Glutamatergic neuron (in vitro differentiated cells): ENCODE results near the gene NEO1. TPM values are rescaled to one million over a fixed set of nuclear protein-coding genes. Genes with fewer than 3 reads are reported as not detected.

Source experiments
- DNase-seq: peaks from one replicate; pipeline ENCODE4 v3.0.0; 2022
- H3K27ac Mint-ChIP-seq: one replicate; pipeline ENCODE4 v1.8.0; 2020; ENCODE audit warnings: mild to moderate bottlenecking, mixed read lengths, inconsistent platforms; ENCODE audit not compliant: unreplicated experiment
- H3K27me3 Mint-ChIP-seq: one replicate; pipeline ENCODE4 v1.8.0; 2020; ENCODE audit warnings: mild to moderate bottlenecking, moderate library complexity, mixed read lengths, inconsistent platforms; ENCODE audit not compliant: unreplicated experiment
- H3K36me3 Mint-ChIP-seq: one replicate; pipeline ENCODE4 v1.8.0; 2020; ENCODE audit warnings: mild to moderate bottlenecking, mixed read lengths, inconsistent platforms; ENCODE audit not compliant: unreplicated experiment
- H3K4me1 Mint-ChIP-seq: one replicate; pipeline ENCODE4 v1.8.0; 2020; ENCODE audit warnings: mild to moderate bottlenecking, low read depth, mixed read lengths, inconsistent platforms; ENCODE audit not compliant: unreplicated experiment
- H3K4me3 Mint-ChIP-seq: one replicate; pipeline ENCODE4 v1.8.0; 2020; ENCODE audit warnings: mild to moderate bottlenecking, mixed read lengths, inconsistent platforms; ENCODE audit not compliant: unreplicated experiment
- H3K9me3 Mint-ChIP-seq: one replicate; pipeline ENCODE4 v1.8.0; 2020; ENCODE audit warnings: mild to moderate bottlenecking, moderate library complexity, mixed read lengths, inconsistent platforms; ENCODE audit not compliant: unreplicated experiment
- total RNA-seq: library from RNA; stranded (reverse); fragmentation: NEBNext Ultra II Directional; extraction: Animal tissue kit (Norgen Biotek cat#: 25700); gene quantifications from one replicate; pipeline ENCODE4 v1.2.1, GENCODE V29; 2021; ENCODE audit not compliant: unreplicated experiment
- TF ChIP-seq, protein P1 (sequence below): fragments of 200-600 bp; sonication (generic); IDR thresholded peaks from one replicate; pipeline ENCODE4 v1.5.0; 2021; ENCODE audit not compliant: partially characterized antibody, unreplicated experiment

Gene NEO1
- total RNA-seq, 1 donor from 2014 or later: 157 TPM

DNA sequence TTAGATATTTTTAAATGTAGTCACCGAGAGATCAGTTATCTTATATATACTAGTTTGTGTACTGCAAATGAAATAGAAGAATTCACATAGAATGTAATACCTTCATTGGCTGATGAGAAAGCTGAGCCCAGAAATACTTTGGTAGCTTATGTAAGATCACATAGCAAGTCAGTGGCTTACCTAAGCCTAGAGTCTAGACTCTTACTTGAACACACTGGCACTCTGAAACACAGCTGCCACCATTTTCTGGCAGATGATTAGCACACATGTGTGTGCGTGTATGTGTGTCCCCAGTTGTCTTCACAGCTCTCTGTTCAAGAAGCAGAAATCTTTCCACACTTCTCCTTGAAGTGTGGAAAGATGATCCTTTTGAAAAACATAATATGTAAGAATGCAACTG is 124.3 kb downstream of the NEO1 start:
- H3K4me1 Mint-ChIP-seq: peaks cover 11% of the 10 kb centered on the region
- DNase-seq: no peak
- H3K27me3 Mint-ChIP-seq: no peaks in the 10 kb centered on the region
- peaks cover 16% of the 10 kb centered on the region for H3K36me3 Mint-ChIP-seq
- peaks cover 3% of the 10 kb centered on the region for H3K9me3 Mint-ChIP-seq
- TF ChIP-seq, protein P1, sequence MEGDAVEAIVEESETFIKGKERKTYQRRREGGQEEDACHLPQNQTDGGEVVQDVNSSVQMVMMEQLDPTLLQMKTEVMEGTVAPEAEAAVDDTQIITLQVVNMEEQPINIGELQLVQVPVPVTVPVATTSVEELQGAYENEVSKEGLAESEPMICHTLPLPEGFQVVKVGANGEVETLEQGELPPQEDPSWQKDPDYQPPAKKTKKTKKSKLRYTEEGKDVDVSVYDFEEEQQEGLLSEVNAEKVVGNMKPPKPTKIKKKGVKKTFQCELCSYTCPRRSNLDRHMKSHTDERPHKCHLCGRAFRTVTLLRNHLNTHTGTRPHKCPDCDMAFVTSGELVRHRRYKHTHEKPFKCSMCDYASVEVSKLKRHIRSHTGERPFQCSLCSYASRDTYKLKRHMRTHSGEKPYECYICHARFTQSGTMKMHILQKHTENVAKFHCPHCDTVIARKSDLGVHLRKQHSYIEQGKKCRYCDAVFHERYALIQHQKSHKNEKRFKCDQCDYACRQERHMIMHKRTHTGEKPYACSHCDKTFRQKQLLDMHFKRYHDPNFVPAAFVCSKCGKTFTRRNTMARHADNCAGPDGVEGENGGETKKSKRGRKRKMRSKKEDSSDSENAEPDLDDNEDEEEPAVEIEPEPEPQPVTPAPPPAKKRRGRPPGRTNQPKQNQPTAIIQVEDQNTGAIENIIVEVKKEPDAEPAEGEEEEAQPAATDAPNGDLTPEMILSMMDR: no peak
- no peak overlapping the region for H3K27ac Mint-ChIP-seq
- no peak overlapping the region for H3K4me3 Mint-ChIP-seq

DNA sequence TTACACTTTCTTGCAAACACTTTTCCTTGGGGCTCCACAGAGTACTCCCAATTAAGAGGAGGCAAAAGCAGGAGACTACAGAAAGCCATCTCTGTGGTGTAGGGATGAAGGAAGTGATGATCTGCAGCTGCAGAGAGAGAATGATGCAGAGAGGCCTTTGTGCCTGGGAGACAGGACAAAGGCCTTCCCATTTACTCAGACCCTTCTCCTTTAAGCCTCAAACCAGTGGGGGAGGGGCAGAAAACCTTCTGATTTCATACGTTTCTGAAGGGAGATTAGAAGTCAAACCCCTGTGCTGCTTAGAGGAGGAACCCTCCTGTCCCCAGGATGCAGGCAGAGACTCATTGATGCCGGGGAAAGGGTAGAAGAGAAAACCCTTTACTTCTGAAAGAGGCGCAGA is 130.8 kb downstream of the NEO1 start:
- H3K4me1 Mint-ChIP-seq: no peaks in the 10 kb centered on the region
- no peak overlapping the region for H3K4me3 Mint-ChIP-seq
- peaks cover 34% of the 10 kb centered on the region for H3K36me3 Mint-ChIP-seq
- H3K9me3 Mint-ChIP-seq: peaks cover 7% of the 10 kb centered on the region
- H3K27ac Mint-ChIP-seq: no peak overlapping the region
- no peaks in the 10 kb centered on the region for H3K27me3 Mint-ChIP-seq
- no peak for DNase-seq
- TF ChIP-seq, protein P1: no peak

DNA sequence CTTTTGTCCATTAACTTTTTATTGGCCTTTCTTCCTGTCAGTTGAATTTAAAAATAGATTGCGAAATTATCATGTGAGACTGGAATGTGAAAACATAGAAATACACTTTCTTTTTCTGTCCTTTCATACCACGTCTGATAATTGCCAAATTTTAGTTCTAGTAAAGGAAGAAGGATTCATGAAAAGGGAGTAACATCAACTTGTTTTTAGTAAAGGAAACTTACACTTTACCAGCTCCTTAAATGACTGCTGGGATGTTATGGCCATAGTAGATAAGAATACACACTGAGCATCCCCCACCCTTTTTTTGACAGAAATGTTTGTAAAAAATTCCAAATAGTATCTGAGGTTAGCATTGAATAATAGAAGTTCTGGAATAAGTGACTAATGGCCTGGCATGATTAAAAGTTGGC is 137.9 kb downstream of the NEO1 start:
- Mint-ChIP-seq H3K27ac (no peak overlapping the region), H3K9me3 (no peaks in the 10 kb centered on the region), H3K4me3 (no peak overlapping the region), H3K27me3 (no peaks in the 10 kb centered on the region), H3K36me3 (no peaks in the 10 kb centered on the region), H3K4me1 (no peaks in the 10 kb centered on the region)
- no peak for DNase-seq
- TF ChIP-seq, protein P1: no peak

DNA sequence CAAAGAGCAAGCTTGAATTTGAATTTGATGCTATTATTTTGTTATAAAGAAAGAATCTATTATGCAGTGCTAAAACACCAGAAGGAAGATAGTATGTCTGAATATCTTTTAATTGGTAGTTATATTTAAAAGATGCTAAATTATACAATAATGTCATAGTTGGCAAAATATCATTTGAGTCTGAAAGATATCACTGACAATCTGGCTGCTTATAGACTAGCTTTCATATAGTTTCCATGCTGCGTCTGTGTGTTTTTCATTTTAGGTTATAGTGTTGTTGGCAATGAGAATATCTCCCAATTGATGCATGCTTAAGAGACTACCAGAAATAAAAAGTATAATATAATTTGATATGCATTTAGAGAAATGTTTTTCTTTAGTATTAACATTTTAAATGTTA is 142.9 kb downstream of the NEO1 start:
- H3K9me3 Mint-ChIP-seq: peaks cover 1% of the 10 kb centered on the region
- no peak for DNase-seq
- no peak overlapping the region for H3K27ac Mint-ChIP-seq
- TF ChIP-seq, protein P1: no peak
- no peak overlapping the region for H3K4me3 Mint-ChIP-seq
- peaks cover 2% of the 10 kb centered on the region for H3K27me3 Mint-ChIP-seq
- peaks cover 3% of the 10 kb centered on the region for H3K4me1 Mint-ChIP-seq
- H3K36me3 Mint-ChIP-seq: no peaks in the 10 kb centered on the region

DNA sequence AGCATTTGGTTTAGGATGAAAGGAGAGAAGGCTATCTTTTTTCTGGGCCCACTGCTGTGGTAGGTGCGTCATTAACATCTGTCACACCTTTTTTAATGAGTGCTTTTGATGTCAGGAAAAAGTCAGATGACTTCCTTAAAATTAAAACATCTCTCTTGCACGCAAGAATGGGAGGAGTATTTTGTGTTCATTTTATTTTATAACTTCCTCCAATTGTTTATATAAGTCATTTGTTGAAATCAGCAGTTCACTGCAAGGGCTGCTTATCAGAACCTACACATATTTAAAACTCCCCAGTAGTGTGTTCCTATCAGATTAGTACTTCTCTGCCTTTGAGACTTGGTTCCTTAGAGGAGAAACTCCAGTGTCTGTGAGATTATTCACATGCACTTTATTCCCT is 143.8 kb downstream of the NEO1 start:
- Mint-ChIP-seq H3K36me3 (peaks cover 3% of the 10 kb centered on the region), H3K4me1 (peaks cover 3% of the 10 kb centered on the region), H3K4me3 (no peak overlapping the region), H3K27ac (no peak overlapping the region), H3K27me3 (peaks cover 2% of the 10 kb centered on the region), H3K9me3 (peaks cover 1% of the 10 kb centered on the region)
- TF ChIP-seq, protein P1: no peak
- DNase-seq: no peak
